HAP-1 (cell line): ENCODE results near the gene POU6F2.
A peak's percentile ranks its signal among the peaks of the same experiment; 100 is the strongest.

ENCODE experiments used
- DNase-seq, 2 experiments: peaks; one replicate each; pipeline ENCODE4 v3.0.0-alpha.2; 2016 to 2020; ENCODE audit warnings: low spot score in 2 of 2
- H3K27me3 ChIP-seq: fragments of 250-450 bp; sonication (Bioruptor Pico); 2 replicates; pipeline ENCODE4 v1.5.1; 2020; ENCODE audit warnings: low read depth, mild to moderate bottlenecking, moderate library complexity
- H3K36me3 ChIP-seq: fragments of 250-450 bp; sonication (Bioruptor Pico); replicated peaks from 2 replicates; pipeline ENCODE4 v1.5.1; 2020; ENCODE audit warnings: mild to moderate bottlenecking
- H3K4me1 ChIP-seq: fragments of 250-450 bp; sonication (Bioruptor Pico); 2 replicates; pipeline ENCODE4 v1.5.1; 2020; ENCODE audit warnings: mild to moderate bottlenecking
- H3K4me3 ChIP-seq: fragments of 250-450 bp; sonication (Bioruptor Pico); 2 replicates; pipeline ENCODE4 v1.5.1; 2020; ENCODE audit warnings: mild to moderate bottlenecking, moderate library complexity
- H3K9me3 ChIP-seq: fragments of 250-450 bp; sonication (Bioruptor Pico); 2 replicates; pipeline ENCODE4 v1.5.1; 2020; ENCODE audit warnings: mild to moderate bottlenecking, moderate library complexity
- in situ Hi-C: fragments of 300-500 bp; cut with MboI; formaldehyde crosslinking; loops from 3 replicates; pipeline ENCODE4 v1.14.3; 2020; ENCODE audit warnings: low sequenced_read_pairs, inconsistent platforms, mixed read lengths

Gene POU6F2

GRCh38 chr7:39202041-39202440 is 224.3 kb downstream of the POU6F2 start:
- peaks cover 50% of the 10 kb centered on the region for H3K4me1 ChIP-seq
- in situ Hi-C loops: no loop called here
- no peaks in the 10 kb centered on the region for H3K36me3 ChIP-seq
- no peaks in the 10 kb centered on the region for H3K27me3 ChIP-seq
- H3K4me3 ChIP-seq: no peak overlapping the region
- DNase-seq: peak; percentile 59 to 99
- H3K9me3 ChIP-seq: no peaks in the 10 kb centered on the region

- no peaks in the 10 kb centered on the region for H3K9me3 ChIP-seq
- no peaks in the 10 kb centered on the region for H3K27me3 ChIP-seq
- in situ Hi-C loops: no loop called here
- no peaks in the 10 kb centered on the region for H3K36me3 ChIP-seq
- H3K4me1 ChIP-seq: peaks cover 10% of the 10 kb centered on the region
- no peak for DNase-seq
- no peak overlapping the region for H3K4me3 ChIP-seq
Measured at GRCh38 chr7:39210362-39210761, 232.7 kb downstream of the POU6F2 start.

DNA sequence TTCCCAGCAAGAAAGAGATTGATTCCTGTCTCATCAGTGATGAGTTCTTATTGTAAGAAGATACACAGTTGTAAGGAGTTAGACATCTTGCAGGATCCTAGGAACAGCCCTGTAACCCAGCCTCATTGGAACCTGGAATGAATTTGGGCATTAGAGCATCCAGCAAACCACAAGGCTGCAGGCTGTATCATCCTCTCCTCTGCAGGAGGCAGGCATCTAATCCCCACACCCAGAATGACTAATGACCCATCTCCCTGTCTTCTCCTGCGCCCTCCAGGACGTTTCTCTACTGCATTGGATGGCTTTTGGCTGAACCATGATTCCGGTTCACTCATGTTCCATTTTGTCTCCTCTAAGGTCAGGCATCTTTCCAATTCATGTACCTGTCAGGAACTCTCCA is 233.9 kb downstream of the POU6F2 start:
- in situ Hi-C loops: no loop called here
- peaks cover 10% of the 10 kb centered on the region for H3K4me1 ChIP-seq
- no peaks in the 10 kb centered on the region for H3K36me3 ChIP-seq
- H3K4me3 ChIP-seq: no peak overlapping the region
- H3K27me3 ChIP-seq: no peaks in the 10 kb centered on the region
- no peak for DNase-seq
- H3K9me3 ChIP-seq: no peaks in the 10 kb centered on the region

DNA sequence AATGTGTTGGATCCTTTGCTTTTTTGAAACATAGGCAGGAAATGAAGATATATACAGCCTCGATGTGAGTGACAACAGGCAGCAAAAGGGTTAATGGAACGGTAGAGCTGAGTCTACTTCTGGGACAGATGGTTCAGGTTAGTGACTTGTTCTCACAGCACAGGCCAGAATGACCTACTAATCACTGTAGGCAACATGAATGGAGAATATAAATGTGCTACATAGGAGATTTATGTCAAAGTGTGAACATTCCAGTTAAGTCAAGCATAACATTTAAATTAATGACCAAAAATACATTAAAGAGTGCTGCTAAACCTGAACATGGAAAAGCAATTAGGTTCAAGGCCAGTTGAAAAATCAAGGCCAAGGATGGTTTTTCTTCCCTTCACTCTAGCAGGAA is 235.2 kb downstream of the POU6F2 start:
- DNase-seq: no peak
- no peaks in the 10 kb centered on the region for H3K27me3 ChIP-seq
- no peaks in the 10 kb centered on the region for H3K36me3 ChIP-seq
- in situ Hi-C loops: no loop called here
- H3K4me3 ChIP-seq: no peak overlapping the region
- H3K4me1 ChIP-seq: peaks cover 10% of the 10 kb centered on the region
- no peaks in the 10 kb centered on the region for H3K9me3 ChIP-seq

DNA sequence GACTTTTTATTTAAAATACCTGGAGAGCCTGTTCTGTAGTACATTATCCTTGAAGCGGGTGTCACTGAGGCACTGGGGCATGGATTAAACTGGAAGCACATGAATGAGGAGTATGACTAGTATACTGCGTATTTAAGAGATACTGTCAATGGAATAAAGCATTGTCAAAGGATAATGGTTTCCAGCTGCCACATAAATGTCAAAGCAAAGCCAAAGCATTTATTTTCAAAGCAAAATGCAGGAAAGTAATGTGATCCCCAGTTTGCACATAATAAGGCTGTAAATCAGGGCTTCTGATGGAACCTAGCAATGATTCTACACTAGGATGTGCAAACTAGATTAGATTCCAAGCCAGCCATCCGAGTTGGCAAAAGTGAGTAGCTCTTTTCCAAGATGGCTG is 240.1 kb downstream of the POU6F2 start:
- in situ Hi-C loops: no loop called here
- H3K9me3 ChIP-seq: no peaks in the 10 kb centered on the region
- H3K4me3 ChIP-seq: no peak overlapping the region
- peak in 1 of 2 experiments; percentile 50 for DNase-seq
- no peaks in the 10 kb centered on the region for H3K27me3 ChIP-seq
- no peaks in the 10 kb centered on the region for H3K4me1 ChIP-seq
- no peaks in the 10 kb centered on the region for H3K36me3 ChIP-seq

DNA sequence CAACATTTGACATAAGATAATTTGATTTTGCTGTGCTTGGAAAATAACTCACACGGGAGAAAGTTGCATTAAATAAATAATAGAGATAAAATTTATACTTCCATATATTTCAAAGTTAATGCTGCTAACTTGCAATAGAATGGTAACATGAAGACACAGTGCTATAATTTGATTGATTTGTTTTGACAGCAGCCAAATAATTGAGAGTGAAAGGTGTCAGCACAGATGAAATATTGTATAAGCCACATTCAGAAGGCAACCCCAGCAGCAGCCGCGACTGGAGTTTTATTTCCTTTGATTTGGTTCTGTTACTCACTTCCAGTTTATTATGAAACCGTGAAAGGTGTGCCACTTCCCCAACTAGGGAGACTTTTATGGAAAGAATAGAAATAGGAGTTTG is 242.2 kb downstream of the POU6F2 start:
- Histone ChIP-seq H3K27me3 (no peaks in the 10 kb centered on the region), H3K4me1 (no peaks in the 10 kb centered on the region), H3K9me3 (no peaks in the 10 kb centered on the region), H3K36me3 (no peaks in the 10 kb centered on the region), H3K4me3 (no peak overlapping the region)
- in situ Hi-C loops: no loop called here
- no peak for DNase-seq

DNA sequence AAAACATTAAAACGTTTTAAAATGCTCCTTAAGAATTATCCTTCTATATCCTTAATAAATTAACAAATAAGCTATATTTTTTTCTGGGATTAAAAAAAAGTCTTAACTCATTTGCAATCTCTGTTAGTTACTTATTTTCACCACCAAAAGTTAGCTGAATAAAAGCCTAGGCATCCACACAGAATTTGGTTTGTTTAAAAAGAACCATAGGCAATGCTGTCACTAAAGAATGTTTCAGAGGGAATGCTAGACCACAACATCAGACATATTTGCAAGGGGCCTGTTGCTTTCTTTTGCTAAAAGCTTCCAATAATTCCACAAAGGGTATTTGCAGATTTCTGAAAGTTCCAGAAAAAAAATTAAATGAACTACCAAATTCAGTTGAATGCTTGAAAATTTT is 244.2 kb downstream of the POU6F2 start:
- H3K4me1 ChIP-seq: no peaks in the 10 kb centered on the region
- H3K36me3 ChIP-seq: no peaks in the 10 kb centered on the region
- in situ Hi-C loops: no loop called here
- no peaks in the 10 kb centered on the region for H3K27me3 ChIP-seq
- no peak for DNase-seq
- no peaks in the 10 kb centered on the region for H3K9me3 ChIP-seq
- H3K4me3 ChIP-seq: no peak overlapping the region

DNA sequence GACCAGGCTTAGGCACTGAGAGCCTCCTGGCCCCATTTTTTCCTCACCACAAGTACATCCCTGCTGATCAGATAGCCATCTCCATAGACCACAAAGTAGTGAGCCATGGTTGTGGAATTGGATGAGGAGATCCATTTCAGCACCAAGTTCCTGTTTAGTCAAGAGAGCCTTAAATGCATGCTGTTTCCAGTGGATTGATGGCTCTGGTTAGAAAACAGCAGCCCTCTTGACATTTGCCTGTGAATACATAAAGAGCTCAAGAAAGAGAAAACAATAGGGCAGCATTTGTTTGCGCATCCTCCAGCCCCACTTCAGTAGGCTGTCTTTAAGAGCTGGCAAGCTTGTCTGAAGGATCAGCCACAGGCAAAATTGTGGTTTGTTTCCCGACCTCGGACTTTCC is 251.2 kb downstream of the POU6F2 start:
- Histone ChIP-seq H3K9me3 (no peaks in the 10 kb centered on the region), H3K4me1 (peaks cover 7% of the 10 kb centered on the region), H3K4me3 (no peak overlapping the region), H3K36me3 (no peaks in the 10 kb centered on the region), H3K27me3 (no peaks in the 10 kb centered on the region)
- no peak for DNase-seq
- in situ Hi-C loops: no loop called here

DNA sequence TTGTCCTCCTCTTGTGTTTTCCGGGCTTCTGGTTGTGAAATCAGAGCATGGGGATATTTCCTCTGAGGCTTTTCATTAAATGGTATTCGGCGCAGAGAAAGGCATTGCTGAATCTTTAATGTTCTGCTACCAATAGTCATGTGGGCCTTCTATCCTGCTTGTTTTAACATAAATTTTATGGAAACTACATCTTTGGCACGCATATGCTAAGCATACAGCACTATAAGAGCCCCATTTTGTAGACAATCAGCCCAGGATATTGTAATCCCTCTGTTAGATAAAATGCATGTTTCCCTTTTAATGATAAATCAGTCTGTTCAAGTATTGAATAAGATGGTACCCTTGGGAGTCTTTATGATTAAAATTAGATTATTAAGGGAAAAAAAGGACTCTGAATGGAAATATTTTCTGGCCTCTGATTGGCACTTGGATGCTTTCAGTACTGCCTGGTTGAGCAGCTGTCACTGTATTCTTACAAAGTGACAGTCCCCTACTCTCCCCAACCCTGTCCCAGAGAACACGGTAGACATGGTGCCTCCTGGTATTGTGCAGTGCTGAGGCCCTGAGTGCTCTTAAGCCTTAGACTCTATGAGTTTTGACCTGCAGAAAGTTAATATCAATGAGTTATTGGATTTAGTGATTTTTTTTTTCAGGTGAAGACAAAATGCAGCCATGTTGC is 256.3 kb downstream of the POU6F2 start:
- Histone ChIP-seq H3K4me1 (peaks cover 38% of the 10 kb centered on the region), H3K36me3 (no peaks in the 10 kb centered on the region), H3K27me3 (no peaks in the 10 kb centered on the region), H3K9me3 (no peaks in the 10 kb centered on the region), H3K4me3 (no peak overlapping the region)
- peak in 1 of 2 experiments; percentile 46 for DNase-seq
- in situ Hi-C loops: no loop called here

DNA sequence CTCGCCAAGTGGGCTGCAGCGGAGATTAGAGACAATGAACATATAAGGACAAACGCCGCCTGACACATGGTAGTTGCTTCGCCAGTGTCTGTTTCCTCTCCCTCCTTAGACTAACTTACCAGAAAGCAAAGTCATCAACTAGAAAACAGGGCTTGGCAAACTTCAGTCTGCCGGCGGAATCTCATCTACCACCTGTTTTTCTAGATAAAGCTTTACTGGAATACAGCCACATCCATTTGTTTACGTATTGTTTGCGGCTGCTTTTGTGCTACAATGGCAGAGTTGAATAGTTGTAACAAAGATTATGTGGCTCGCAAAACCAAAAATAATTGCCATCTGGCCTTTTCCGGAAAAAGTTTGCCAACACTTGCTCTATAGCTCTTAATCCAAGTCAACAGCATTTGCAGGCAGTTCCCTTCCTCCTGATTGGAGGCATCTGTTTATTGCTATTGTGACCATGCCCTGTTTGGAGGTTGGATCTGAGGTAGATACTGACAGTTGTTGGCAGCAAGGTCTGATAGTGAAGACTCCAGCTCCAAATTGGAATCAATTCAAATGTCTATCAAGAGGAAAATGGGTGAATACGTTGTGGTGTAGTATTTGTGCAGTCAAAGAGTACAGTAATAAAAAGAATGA is 260.6 kb downstream of the POU6F2 start:
- peak; percentile 29 to 42 for DNase-seq
- H3K4me1 ChIP-seq: peaks cover 37% of the 10 kb centered on the region
- H3K36me3 ChIP-seq: no peaks in the 10 kb centered on the region
- H3K27me3 ChIP-seq: no peaks in the 10 kb centered on the region
- H3K9me3 ChIP-seq: no peaks in the 10 kb centered on the region
- H3K4me3 ChIP-seq: no peak overlapping the region
- in situ Hi-C loops: no loop called here

DNA sequence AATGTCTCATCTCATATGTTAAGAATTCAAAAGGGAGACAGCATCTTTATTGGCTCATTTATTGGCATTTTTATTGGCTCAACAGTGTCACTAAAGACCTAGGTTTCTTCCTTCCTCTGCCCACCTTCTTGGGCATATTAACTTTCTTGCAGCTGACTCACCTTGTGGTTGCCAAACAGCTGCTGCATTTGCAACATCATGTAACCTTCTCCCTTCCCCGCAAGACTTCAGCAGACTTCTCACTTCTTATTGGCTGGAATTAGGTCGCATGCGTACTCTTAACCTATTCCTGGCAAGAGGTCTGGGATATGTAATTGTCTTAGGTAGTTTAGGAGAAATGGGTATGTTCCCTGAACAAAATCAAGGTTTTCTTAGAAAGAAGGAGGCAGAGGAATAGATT is 263.2 kb downstream of the POU6F2 start:
- in situ Hi-C loops: no loop called here
- Histone ChIP-seq H3K4me1 (peaks cover 23% of the 10 kb centered on the region), H3K36me3 (no peaks in the 10 kb centered on the region), H3K27me3 (no peaks in the 10 kb centered on the region), H3K9me3 (no peaks in the 10 kb centered on the region), H3K4me3 (no peak overlapping the region)
- DNase-seq: no peak

GRCh38 chr7:39247576-39247975 is 269.9 kb downstream of the POU6F2 start:
- Histone ChIP-seq H3K4me1 (peaks cover 15% of the 10 kb centered on the region), H3K36me3 (no peaks in the 10 kb centered on the region), H3K4me3 (no peak overlapping the region), H3K27me3 (no peaks in the 10 kb centered on the region), H3K9me3 (no peaks in the 10 kb centered on the region)
- in situ Hi-C loops: no loop called here
- no peak for DNase-seq

- Histone ChIP-seq H3K4me1 (peaks cover 15% of the 10 kb centered on the region), H3K27me3 (no peaks in the 10 kb centered on the region), H3K4me3 (no peak overlapping the region), H3K9me3 (no peaks in the 10 kb centered on the region), H3K36me3 (no peaks in the 10 kb centered on the region)
- in situ Hi-C loops: no loop called here
- peak; percentile 57 to 64 for DNase-seq
Measured at GRCh38 chr7:39248041-39248691, 270.5 kb downstream of the POU6F2 start.

DNA sequence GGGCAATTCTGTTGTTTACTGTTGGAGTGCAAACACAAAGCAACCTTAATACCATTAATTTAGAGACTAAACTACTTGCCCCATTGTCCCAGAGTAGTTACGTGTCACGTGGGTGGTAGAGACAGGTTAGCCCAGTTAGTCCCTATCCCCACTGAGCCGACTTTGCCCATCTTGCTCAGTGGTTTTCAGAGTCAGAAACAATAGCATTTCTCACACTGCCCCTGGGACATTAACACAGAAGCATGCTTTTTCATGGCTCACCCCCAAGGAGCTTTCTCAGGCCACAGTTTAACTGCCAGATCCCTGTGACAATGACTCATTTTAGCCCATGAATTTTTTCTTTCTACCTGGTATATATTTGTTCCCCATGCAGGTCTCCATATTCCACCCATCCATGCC is 271.0 kb downstream of the POU6F2 start:
- Histone ChIP-seq H3K9me3 (no peaks in the 10 kb centered on the region), H3K4me3 (no peak overlapping the region), H3K27me3 (no peaks in the 10 kb centered on the region), H3K4me1 (peaks cover 15% of the 10 kb centered on the region), H3K36me3 (no peaks in the 10 kb centered on the region)
- DNase-seq: peak in 1 of 2 experiments; percentile 56
- in situ Hi-C loops: no loop called here
